ENCODE data around the gene PACSIN1.

DNA sequence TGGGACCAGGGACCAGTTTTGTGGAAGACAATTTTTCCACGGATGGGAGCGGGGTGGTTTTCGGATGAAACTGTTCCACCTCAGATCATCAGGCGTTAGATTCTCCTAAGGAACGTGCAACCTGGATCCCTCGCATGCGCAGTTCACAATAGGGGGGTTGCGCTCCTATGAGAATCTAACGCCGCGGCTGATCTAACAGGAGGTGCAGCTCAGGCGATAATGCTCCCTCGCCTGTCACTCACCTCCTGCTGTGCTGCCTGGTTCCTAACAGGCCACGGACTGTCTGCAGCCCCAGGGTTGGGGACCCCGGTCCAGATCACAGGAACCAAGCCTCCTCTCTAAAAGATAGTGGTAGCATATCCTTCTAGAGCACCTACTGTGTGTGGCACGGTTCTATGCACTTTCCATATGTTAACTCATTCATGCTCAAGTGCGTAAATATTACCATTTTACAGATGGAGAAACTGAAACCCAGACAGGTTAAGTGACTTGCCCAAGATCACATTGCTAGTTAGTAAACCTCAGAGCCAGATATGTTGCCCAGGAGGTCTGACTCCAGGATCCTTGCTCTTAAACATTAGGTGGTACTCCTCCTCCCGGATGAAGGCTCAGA lies 65.0 kb downstream of the PACSIN1 start:
- TF ChIP-seq, protein P1, sequence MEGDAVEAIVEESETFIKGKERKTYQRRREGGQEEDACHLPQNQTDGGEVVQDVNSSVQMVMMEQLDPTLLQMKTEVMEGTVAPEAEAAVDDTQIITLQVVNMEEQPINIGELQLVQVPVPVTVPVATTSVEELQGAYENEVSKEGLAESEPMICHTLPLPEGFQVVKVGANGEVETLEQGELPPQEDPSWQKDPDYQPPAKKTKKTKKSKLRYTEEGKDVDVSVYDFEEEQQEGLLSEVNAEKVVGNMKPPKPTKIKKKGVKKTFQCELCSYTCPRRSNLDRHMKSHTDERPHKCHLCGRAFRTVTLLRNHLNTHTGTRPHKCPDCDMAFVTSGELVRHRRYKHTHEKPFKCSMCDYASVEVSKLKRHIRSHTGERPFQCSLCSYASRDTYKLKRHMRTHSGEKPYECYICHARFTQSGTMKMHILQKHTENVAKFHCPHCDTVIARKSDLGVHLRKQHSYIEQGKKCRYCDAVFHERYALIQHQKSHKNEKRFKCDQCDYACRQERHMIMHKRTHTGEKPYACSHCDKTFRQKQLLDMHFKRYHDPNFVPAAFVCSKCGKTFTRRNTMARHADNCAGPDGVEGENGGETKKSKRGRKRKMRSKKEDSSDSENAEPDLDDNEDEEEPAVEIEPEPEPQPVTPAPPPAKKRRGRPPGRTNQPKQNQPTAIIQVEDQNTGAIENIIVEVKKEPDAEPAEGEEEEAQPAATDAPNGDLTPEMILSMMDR (IDR thresholded peaks at IDR 0.05), result no peak
- TF ChIP-seq POLR2A (IDR thresholded peaks at IDR 0.05), result no peak
